SK-N-SH treated with all-trans-retinoic acid at 6 μM for 48 hours (cell line): ENCODE data around the gene IL17RD.

Source experiments
- CSDC2 ChIP-seq: fragments of 250-450 bp; sonication (Bioruptor Pico); IDR thresholded peaks from 2 replicates; pipeline ENCODE4 v1.5.0; 2020; ENCODE audit warnings: mild to moderate bottlenecking, moderate library complexity
- GLIS3 ChIP-seq: fragments of 250-450 bp; sonication (Bioruptor Pico); IDR thresholded peaks from 2 replicates; pipeline ENCODE4 v1.5.0; 2020; ENCODE audit warnings: mild to moderate bottlenecking, moderate library complexity
- RARB ChIP-seq: fragments of 250-450 bp; sonication (Bioruptor Pico); IDR thresholded peaks from 2 replicates; pipeline ENCODE4 v1.8.0; 2021; ENCODE audit warnings: mild to moderate bottlenecking, moderate library complexity
- ZFP3 ChIP-seq: fragments of 250-450 bp; sonication (Bioruptor Pico); IDR thresholded peaks from 2 replicates; pipeline ENCODE4 v1.5.0; 2020; ENCODE audit warnings: mild to moderate bottlenecking, moderate library complexity
- ZNF565 ChIP-seq: fragments of 450-650 bp; formaldehyde crosslinking; conservative IDR thresholded peaks from 2 replicates; pipeline ENCODE4 v1.5.0; 2020; ENCODE audit warnings: low read depth, mild to moderate bottlenecking, moderate library complexity
- TF ChIP-seq, protein P1 (sequence below): fragments of 250-450 bp; sonication (Bioruptor Pico); IDR thresholded peaks from 2 replicates; pipeline ENCODE4 v1.8.0; 2020; ENCODE audit warnings: mild to moderate bottlenecking, moderate library complexity, borderline replicate concordance
- TF ChIP-seq, protein P2 (sequence below): fragments of 250-450 bp; sonication (Bioruptor Pico); IDR thresholded peaks from 2 replicates; pipeline ENCODE4 v1.8.0; 2021; ENCODE audit warnings: low read depth, mild to moderate bottlenecking, moderate library complexity, borderline replicate concordance

DNA sequence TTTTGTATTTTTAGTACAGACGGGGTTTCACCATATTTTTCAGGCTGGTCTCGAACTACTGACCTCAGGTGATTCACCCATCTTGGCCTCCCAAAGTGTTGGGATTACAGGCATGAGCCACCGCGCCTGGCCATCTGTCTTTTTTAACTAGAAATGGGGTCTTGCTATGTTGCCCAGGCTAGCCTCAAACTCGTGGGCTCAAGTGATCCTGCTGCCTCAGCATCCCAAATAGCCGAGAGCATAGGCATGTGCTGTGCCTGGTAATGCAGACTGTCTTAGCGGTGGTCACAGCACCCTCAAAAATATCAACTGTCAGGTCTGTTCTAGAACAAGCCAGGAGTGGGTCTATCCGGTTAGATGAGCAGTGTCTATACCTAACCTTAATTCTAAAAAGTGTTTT is 56.5 kb downstream of the IL17RD start:
- TF ChIP-seq GLIS3 (CRISPR knock-in tag) (no peak), RARB (no peak), ZFP3 (CRISPR knock-in tag) (no peak), ZNF565 (CRISPR knock-in tag) (no peak), CSDC2 (CRISPR knock-in tag) (no peak)
- TF ChIP-seq, protein P1, sequence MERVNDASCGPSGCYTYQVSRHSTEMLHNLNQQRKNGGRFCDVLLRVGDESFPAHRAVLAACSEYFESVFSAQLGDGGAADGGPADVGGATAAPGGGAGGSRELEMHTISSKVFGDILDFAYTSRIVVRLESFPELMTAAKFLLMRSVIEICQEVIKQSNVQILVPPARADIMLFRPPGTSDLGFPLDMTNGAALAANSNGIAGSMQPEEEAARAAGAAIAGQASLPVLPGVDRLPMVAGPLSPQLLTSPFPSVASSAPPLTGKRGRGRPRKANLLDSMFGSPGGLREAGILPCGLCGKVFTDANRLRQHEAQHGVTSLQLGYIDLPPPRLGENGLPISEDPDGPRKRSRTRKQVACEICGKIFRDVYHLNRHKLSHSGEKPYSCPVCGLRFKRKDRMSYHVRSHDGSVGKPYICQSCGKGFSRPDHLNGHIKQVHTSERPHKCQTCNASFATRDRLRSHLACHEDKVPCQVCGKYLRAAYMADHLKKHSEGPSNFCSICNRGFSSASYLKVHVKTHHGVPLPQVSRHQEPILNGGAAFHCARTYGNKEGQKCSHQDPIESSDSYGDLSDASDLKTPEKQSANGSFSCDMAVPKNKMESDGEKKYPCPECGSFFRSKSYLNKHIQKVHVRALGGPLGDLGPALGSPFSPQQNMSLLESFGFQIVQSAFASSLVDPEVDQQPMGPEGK (CRISPR knock-in tag) = no peak
- TF ChIP-seq, protein P2, sequence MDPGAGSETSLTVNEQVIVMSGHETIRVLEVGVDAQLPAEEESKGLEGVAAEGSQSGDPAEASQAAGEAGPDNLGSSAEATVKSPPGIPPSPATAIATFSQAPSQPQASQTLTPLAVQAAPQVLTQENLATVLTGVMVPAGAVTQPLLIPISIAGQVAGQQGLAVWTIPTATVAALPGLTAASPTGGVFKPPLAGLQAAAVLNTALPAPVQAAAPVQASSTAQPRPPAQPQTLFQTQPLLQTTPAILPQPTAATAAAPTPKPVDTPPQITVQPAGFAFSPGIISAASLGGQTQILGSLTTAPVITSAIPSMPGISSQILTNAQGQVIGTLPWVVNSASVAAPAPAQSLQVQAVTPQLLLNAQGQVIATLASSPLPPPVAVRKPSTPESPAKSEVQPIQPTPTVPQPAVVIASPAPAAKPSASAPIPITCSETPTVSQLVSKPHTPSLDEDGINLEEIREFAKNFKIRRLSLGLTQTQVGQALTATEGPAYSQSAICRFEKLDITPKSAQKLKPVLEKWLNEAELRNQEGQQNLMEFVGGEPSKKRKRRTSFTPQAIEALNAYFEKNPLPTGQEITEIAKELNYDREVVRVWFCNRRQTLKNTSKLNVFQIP (CRISPR knock-in tag) = no peak
